ENCODE data around the gene JMJD8. TPM values are rescaled to one million over a fixed set of nuclear protein-coding genes. Genes with fewer than 3 reads are reported as not detected.
A peak's percentile ranks its signal among the peaks of the same experiment; 100 is the strongest.

JMJD8 gene
- total and polyA plus RNA-seq, 9 of the 15 experiments (the other 6 are each of a cell fraction or from before 2014, with no cell fraction given) = 1.2 to 50.6 (median 29.3) TPM

DNA sequence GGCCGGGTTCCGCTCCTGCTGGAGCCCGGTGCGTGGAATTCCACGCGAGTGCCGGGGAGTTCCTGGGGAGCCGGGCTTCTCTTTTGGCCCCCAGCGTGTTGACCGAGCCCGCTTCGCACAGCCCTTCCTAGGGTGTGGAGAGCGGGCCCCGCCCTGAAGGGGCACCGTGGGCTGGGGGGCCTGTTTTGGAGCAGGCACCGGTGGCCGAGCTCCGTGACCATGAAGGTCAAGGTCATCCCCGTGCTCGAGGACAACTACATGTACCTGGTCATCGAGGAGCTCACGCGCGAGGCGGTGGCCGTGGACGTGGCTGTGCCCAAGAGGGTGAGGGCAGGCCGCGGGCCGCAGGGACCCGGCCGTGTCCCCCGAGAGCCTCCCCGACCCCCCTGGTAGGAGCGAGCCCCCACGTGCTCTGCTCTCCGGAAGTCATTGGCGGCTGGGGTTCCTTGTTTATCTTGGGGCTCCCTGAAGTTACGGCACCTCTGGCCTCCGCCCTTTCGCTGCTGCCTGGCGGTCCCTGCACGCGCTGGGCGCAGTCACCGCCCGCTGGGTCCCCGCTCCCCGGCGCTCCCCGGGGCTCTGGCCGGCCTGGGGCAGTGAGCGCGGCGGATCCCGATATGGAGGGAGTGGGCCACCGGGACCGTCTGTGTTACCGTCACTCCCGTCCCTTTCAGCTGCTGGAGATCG, 43.3 kb upstream of the JMJD8 start (continued):
- TF ChIP-seq, protein P1, sequence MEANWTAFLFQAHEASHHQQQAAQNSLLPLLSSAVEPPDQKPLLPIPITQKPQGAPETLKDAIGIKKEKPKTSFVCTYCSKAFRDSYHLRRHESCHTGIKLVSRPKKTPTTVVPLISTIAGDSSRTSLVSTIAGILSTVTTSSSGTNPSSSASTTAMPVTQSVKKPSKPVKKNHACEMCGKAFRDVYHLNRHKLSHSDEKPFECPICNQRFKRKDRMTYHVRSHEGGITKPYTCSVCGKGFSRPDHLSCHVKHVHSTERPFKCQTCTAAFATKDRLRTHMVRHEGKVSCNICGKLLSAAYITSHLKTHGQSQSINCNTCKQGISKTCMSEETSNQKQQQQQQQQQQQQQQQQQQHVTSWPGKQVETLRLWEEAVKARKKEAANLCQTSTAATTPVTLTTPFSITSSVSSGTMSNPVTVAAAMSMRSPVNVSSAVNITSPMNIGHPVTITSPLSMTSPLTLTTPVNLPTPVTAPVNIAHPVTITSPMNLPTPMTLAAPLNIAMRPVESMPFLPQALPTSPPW (CRISPR knock-in tag; IDR thresholded peaks at IDR 0.05) = no peak
- TF ChIP-seq ZC3H8 (IDR thresholded peaks at IDR 0.05) = no peak
- TF ChIP-seq, protein P2, sequence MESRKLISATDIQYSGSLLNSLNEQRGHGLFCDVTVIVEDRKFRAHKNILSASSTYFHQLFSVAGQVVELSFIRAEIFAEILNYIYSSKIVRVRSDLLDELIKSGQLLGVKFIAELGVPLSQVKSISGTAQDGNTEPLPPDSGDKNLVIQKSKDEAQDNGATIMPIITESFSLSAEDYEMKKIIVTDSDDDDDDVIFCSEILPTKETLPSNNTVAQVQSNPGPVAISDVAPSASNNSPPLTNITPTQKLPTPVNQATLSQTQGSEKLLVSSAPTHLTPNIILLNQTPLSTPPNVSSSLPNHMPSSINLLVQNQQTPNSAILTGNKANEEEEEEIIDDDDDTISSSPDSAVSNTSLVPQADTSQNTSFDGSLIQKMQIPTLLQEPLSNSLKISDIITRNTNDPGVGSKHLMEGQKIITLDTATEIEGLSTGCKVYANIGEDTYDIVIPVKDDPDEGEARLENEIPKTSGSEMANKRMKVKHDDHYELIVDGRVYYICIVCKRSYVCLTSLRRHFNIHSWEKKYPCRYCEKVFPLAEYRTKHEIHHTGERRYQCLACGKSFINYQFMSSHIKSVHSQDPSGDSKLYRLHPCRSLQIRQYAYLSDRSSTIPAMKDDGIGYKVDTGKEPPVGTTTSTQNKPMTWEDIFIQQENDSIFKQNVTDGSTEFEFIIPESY (CRISPR knock-in tag; IDR thresholded peaks at IDR 0.05) = no peak
- TF ChIP-seq, protein P3, sequence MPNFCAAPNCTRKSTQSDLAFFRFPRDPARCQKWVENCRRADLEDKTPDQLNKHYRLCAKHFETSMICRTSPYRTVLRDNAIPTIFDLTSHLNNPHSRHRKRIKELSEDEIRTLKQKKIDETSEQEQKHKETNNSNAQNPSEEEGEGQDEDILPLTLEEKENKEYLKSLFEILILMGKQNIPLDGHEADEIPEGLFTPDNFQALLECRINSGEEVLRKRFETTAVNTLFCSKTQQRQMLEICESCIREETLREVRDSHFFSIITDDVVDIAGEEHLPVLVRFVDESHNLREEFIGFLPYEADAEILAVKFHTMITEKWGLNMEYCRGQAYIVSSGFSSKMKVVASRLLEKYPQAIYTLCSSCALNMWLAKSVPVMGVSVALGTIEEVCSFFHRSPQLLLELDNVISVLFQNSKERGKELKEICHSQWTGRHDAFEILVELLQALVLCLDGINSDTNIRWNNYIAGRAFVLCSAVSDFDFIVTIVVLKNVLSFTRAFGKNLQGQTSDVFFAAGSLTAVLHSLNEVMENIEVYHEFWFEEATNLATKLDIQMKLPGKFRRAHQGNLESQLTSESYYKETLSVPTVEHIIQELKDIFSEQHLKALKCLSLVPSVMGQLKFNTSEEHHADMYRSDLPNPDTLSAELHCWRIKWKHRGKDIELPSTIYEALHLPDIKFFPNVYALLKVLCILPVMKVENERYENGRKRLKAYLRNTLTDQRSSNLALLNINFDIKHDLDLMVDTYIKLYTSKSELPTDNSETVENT (CRISPR knock-in tag; IDR thresholded peaks at IDR 0.05) = 0 out of 2 replicates have a peak, but pooled peaks have one; percentile 24
- no peak for TF ChIP-seq BRD9 (IDR thresholded peaks at IDR 0.05; ENCODE audit: low read depth, partially characterized antibody)
- TF ChIP-seq RNF2 (IDR thresholded peaks at IDR 0.05) = no peak
- TF ChIP-seq PPARD (CRISPR knock-in tag; IDR thresholded peaks at IDR 0.05) = no peak
- no peak for TF ChIP-seq KLF13 (tag; IDR thresholded peaks at IDR 0.05; ENCODE audit: borderline replicate concordance, low read depth)
- TF ChIP-seq CBFA2T3 (IDR thresholded peaks at IDR 0.05) = no peak
- TF ChIP-seq SAP30 (IDR thresholded peaks at IDR 0.05; ENCODE audit: borderline replicate concordance, insufficient read depth, low read depth, low read length, poor library complexity, severe bottlenecking) = peak; percentile 62
- no peak for TF ChIP-seq TCFL5 (CRISPR knock-in tag; conservative IDR thresholded peaks at IDR 0.05)
- peak; percentile 46; the same call in 1 of the 2 replicates for TF ChIP-seq SMAD4 (CRISPR knock-in tag; conservative IDR thresholded peaks at IDR 0.05)
- TF ChIP-seq, protein P4, sequence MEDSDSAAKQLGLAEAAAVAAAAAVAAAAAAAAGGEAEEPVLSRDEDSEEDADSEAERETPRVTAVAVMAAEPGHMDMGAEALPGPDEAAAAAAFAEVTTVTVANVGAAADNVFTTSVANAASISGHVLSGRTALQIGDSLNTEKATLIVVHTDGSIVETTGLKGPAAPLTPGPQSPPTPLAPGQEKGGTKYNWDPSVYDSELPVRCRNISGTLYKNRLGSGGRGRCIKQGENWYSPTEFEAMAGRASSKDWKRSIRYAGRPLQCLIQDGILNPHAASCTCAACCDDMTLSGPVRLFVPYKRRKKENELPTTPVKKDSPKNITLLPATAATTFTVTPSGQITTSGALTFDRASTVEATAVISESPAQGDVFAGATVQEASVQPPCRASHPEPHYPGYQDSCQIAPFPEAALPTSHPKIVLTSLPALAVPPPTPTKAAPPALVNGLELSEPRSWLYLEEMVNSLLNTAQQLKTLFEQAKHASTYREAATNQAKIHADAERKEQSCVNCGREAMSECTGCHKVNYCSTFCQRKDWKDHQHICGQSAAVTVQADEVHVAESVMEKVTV (CRISPR knock-in tag; IDR thresholded peaks at IDR 0.05) = no peak
- no peak for TF ChIP-seq OTX1 (CRISPR knock-in tag; IDR thresholded peaks at IDR 0.05)
- no peak for TF ChIP-seq MBD2 (IDR thresholded peaks at IDR 0.05; ENCODE audit: borderline replicate concordance, low read depth)
- TF ChIP-seq KDM2B (CRISPR knock-in tag; IDR thresholded peaks at IDR 0.05) = peak; percentile 50; the same call in 1 of the 2 replicates
- TF ChIP-seq, protein P5, sequence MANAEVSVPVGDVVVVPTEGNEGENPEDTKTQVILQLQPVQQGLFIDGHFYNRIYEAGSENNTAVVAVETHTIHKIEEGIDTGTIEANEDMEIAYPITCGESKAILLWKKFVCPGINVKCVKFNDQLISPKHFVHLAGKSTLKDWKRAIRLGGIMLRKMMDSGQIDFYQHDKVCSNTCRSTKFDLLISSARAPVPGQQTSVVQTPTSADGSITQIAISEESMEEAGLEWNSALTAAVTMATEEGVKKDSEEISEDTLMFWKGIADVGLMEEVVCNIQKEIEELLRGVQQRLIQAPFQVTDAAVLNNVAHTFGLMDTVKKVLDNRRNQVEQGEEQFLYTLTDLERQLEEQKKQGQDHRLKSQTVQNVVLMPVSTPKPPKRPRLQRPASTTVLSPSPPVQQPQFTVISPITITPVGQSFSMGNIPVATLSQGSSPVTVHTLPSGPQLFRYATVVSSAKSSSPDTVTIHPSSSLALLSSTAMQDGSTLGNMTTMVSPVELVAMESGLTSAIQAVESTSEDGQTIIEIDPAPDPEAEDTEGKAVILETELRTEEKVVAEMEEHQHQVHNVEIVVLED (CRISPR knock-in tag; IDR thresholded peaks at IDR 0.05) = no peak
- TF ChIP-seq BCL6 (CRISPR knock-in tag; IDR thresholded peaks at IDR 0.05) = no peak

Data from K562 (cell line).